ENCODE measurements around the gene FOXL3. TPM values are rescaled to one million over a fixed set of nuclear protein-coding genes. Genes with fewer than 3 reads are reported as not detected.

The FOXL3 gene
- total RNA-seq, 1 experiment from 2014 or later, result not detected

GRCh38 chr7:284762-285722 is 4.9 kb upstream of the FOXL3 start:
- no peak overlapping the region for H3K27ac Mint-ChIP-seq
- ChIA-PET POLR2A (no interaction called here), CTCF (no interaction called here)
- no peak for TF ChIP-seq ATF1 (CRISPR knock-in tag; IDR thresholded peaks at IDR 0.05)
- TF ChIP-seq CBFB (CRISPR knock-in tag; IDR thresholded peaks at IDR 0.05; ENCODE audit: low read depth), result no peak
- no peak for TF ChIP-seq FOXP1 (CRISPR knock-in tag; IDR thresholded peaks at IDR 0.05; ENCODE audit: borderline replicate concordance)
- TF ChIP-seq IRF1 (CRISPR knock-in tag; IDR thresholded peaks at IDR 0.05), result no peak
- peaks cover 31% of the 10 kb centered on the region for H3K27me3 Mint-ChIP-seq (ENCODE audit: low read depth)
- ATAC-seq (no peak), DNase-seq (ENCODE audit: low spot score) (no peak)
- H3K36me3 Mint-ChIP-seq, result 0 out of 2 replicates have a peak, but pooled peaks cover 5% of the 10 kb centered on the region
- H3K9me3 Mint-ChIP-seq, result peaks cover 7% of the 10 kb centered on the region; the same call in 1 of the 2 replicates
- no peaks in the 10 kb centered on the region for H3K4me1 Mint-ChIP-seq
- H3K4me3 Mint-ChIP-seq, result no peak overlapping the region

- no peak for TF ChIP-seq NR3C1 (CRISPR knock-in tag; conservative IDR thresholded peaks at IDR 0.05; ENCODE audit: low read depth)
- TF ChIP-seq PRRX2 (CRISPR knock-in tag; IDR thresholded peaks at IDR 0.05), result no peak
- no peak for TF ChIP-seq NR1H2 (CRISPR knock-in tag; IDR thresholded peaks at IDR 0.05)
- no peak for TF ChIP-seq EMX1 (CRISPR knock-in tag; IDR thresholded peaks at IDR 0.05)
- TF ChIP-seq AR (CRISPR knock-in tag; IDR thresholded peaks at IDR 0.05), result no peak
- no peak for TF ChIP-seq TP53 (CRISPR knock-in tag; IDR thresholded peaks at IDR 0.05)
- TF ChIP-seq ZNF532 (CRISPR knock-in tag; IDR thresholded peaks at IDR 0.05; ENCODE audit: borderline replicate concordance), result no peak
- no peak for TF ChIP-seq CBFB (CRISPR knock-in tag; IDR thresholded peaks at IDR 0.05; ENCODE audit: low read depth)
- no peak for TF ChIP-seq SOX15 (CRISPR knock-in tag; IDR thresholded peaks at IDR 0.05)
- TF ChIP-seq MXD4 (CRISPR knock-in tag; IDR thresholded peaks at IDR 0.05; ENCODE audit: borderline replicate concordance), result no peak
- no peak for TF ChIP-seq SP1 (CRISPR knock-in tag; conservative IDR thresholded peaks at IDR 0.05)
- TF ChIP-seq OVOL2 (CRISPR knock-in tag; IDR thresholded peaks at IDR 0.05; ENCODE audit: borderline replicate concordance), result no peak
- no peak for TF ChIP-seq CTCF (IDR thresholded peaks at IDR 0.05)
- TF ChIP-seq ATF1 (CRISPR knock-in tag; IDR thresholded peaks at IDR 0.05), result no peak
- no peak for TF ChIP-seq PREB (CRISPR knock-in tag; IDR thresholded peaks at IDR 0.05; ENCODE audit: borderline replicate concordance)
- TF ChIP-seq ZNF281 (CRISPR knock-in tag; IDR thresholded peaks at IDR 0.05), result no peak
- TF ChIP-seq ETV6 (CRISPR knock-in tag; IDR thresholded peaks at IDR 0.05), result no peak
- TF ChIP-seq CREM (CRISPR knock-in tag; IDR thresholded peaks at IDR 0.05), result no peak
- no peak for TF ChIP-seq ZNF671 (CRISPR knock-in tag; IDR thresholded peaks at IDR 0.05)
- Mint-ChIP-seq H3K36me3 (0 out of 2 replicates have a peak, but pooled peaks cover 5% of the 10 kb centered on the region), H3K27ac (no peak overlapping the region), H3K4me1 (no peaks in the 10 kb centered on the region), H3K4me3 (no peak overlapping the region), H3K27me3 (ENCODE audit: low read depth) (peaks cover 38% of the 10 kb centered on the region), H3K9me3 (peaks cover 7% of the 10 kb centered on the region; the same call in 1 of the 2 replicates)
- no peak for ATAC-seq
- no peak for DNase-seq (ENCODE audit: low spot score)
- ChIA-PET CTCF (no interaction called here), POLR2A (no interaction called here)
These were observed 4.2 kb upstream of the FOXL3 start for GRCh38 chr7:285731-286130.
